Keratinocyte (primary cell): ENCODE data around the gene ZFP36L2. TPM values are rescaled to one million over a fixed set of nuclear protein-coding genes. Genes with fewer than 3 reads are reported as not detected.

Experiments
- DNase-seq: peaks from one replicate; pipeline ENCODE4 v3.0.0-alpha.2; 2011; ENCODE audit warnings: low read depth, missing footprints, low spot score
- FAIRE-seq: peaks from 2 replicates; lab custom pipeline; 2011; peaks lifted over from hg19 to GRCh38; lab: Jason Lieb, UNC
- H2AFZ ChIP-seq: 2 replicates; pipeline ENCODE4 v1.6.0; 2012; ENCODE audit warnings: low read length, control low read depth, inconsistent platforms; ENCODE audit not compliant: control insufficient read depth
- H3K27ac ChIP-seq: 2 replicates; pipeline ENCODE4 v1.5.1; 2011; ENCODE audit warnings: low read length; ENCODE audit not compliant: control insufficient read depth, insufficient read depth
- H3K27me3 ChIP-seq: 3 replicates; pipeline ENCODE4 v1.6.0; 2011; ENCODE audit warnings: low read length; ENCODE audit not compliant: control insufficient read depth, insufficient read depth; ENCODE audit errors: extremely low read depth
- H3K36me3 ChIP-seq, 2 experiments: 2 replicates in 1 of 2; 3 replicates in 1 of 2; pipeline ENCODE4 v1.5.1; 2011; ENCODE audit warnings: low read length in 2 of 2, mild to moderate bottlenecking in 1 of 2; ENCODE audit not compliant: control insufficient read depth in 2 of 2, insufficient read depth in 2 of 2; ENCODE audit errors: extremely low read depth in 1 of 2
- H3K4me1 ChIP-seq: 3 replicates; pipeline ENCODE4 v1.5.1; 2011; ENCODE audit warnings: low read length; ENCODE audit not compliant: control insufficient read depth, insufficient read depth; ENCODE audit errors: extremely low read depth
- H3K4me2 ChIP-seq: 3 replicates; pipeline ENCODE4 v1.6.0; 2011; ENCODE audit warnings: low read depth, low read length; ENCODE audit not compliant: control insufficient read depth, insufficient read depth; ENCODE audit errors: extremely low read depth
- H3K4me3 ChIP-seq, 3 experiments: fragments of 200-600 bp in 1 of 3; sonication (generic) in 1 of 3; 2 replicates in 2 of 3; 3 replicates in 1 of 3; pipeline ENCODE4 v1.5.1; 2011 to 2016; ENCODE audit warnings: low read length in 3 of 3, mild to moderate bottlenecking in 3 of 3, control low read depth in 2 of 3, inconsistent platforms in 1 of 3, low read depth in 1 of 3, mixed read lengths in 1 of 3, mixed run types in 1 of 3, moderate library complexity in 1 of 3; ENCODE audit not compliant: control insufficient read depth in 2 of 3, insufficient read depth in 2 of 3; ENCODE audit errors: extremely low read depth in 1 of 3
- H3K79me2 ChIP-seq: 2 replicates; pipeline ENCODE4 v1.6.0; 2012; ENCODE audit warnings: low read length; ENCODE audit not compliant: control insufficient read depth, insufficient read depth
- H3K9ac ChIP-seq: 3 replicates; pipeline ENCODE4 v1.6.0; 2011; ENCODE audit warnings: low read length; ENCODE audit not compliant: control insufficient read depth, insufficient read depth; ENCODE audit errors: extremely low read depth
- H3K9me1 ChIP-seq: 3 replicates; pipeline ENCODE4 v1.6.0; 2011; ENCODE audit warnings: low read length; ENCODE audit not compliant: control insufficient read depth, insufficient read depth; ENCODE audit errors: extremely low read depth
- H3K9me3 ChIP-seq: 2 replicates; pipeline ENCODE4 v1.5.1; 2012; ENCODE audit warnings: low read depth, low read length; ENCODE audit not compliant: control insufficient read depth
- H4K20me1 ChIP-seq: 3 replicates; pipeline ENCODE4 v1.6.0; 2011; ENCODE audit warnings: low read length; ENCODE audit not compliant: control insufficient read depth, insufficient read depth; ENCODE audit errors: extremely low read depth
- EZH2 ChIP-seq: IDR thresholded peaks from one replicate; pipeline ENCODE4 v1.6.1; 2012; ENCODE audit warnings: inconsistent platforms, mild to moderate bottlenecking, low read length, moderate library complexity
- dilution Hi-C: fragments of 300-500 bp; cut with MboI; formaldehyde crosslinking; loops from one replicate; pipeline ENCODE4 v1.7.0; 2020; ENCODE audit warnings: low sequenced_read_pairs; ENCODE audit not compliant: extremely low pct_ligation_motif_present
- polyA plus RNA-seq, 5 experiments: library from polyadenylated mRNA; depleted of rRNA in 3 of 5; stranded (reverse) in 3 of 5; stranded (forward) in 1 of 5; unstranded in 1 of 5; fragments of >200 nt; gene quantifications; 1 replicate in 1 of 5; 2 replicates in 3 of 5; 3 replicates in 1 of 5; pipeline versions ENCODE4 v1.2.1 to v1.2.3, GENCODE V29; 2011 to 2012; ENCODE audit warnings: missing spikeins in 2 of 5, low read depth in 1 of 5, low replicate concordance in 1 of 5
- TF ChIP-seq, protein P1 (sequence below), 3 experiments: IDR thresholded peaks in 1 of 3; conservative IDR thresholded peaks in 1 of 3; optimal IDR thresholded peaks in 1 of 3; 2 replicates in 2 of 3; 3 replicates in 1 of 3; pipeline versions ENCODE3 to v1.5.1; 2011; ENCODE audit warnings: low read length in 3 of 3, mild to moderate bottlenecking in 3 of 3, moderate library complexity in 2 of 3, control low read depth in 1 of 3, inconsistent platforms in 1 of 3; ENCODE audit not compliant: insufficient read depth in 2 of 3; ENCODE audit errors: extremely low read depth in 1 of 3

The ZFP36L2 gene
- polyA plus RNA-seq, 1 donor (not counting 4 experiments of a cell fraction or from before 2014, with no cell fraction given): 52.4 TPM

- no peaks in the 10 kb centered on the region for H3K27me3 ChIP-seq
- H3K9ac ChIP-seq: peak overlapping the region; percentile 10
- no peaks in the 10 kb centered on the region for H3K79me2 ChIP-seq
- peaks cover 41% of the 10 kb centered on the region for H3K4me1 ChIP-seq
- H4K20me1 ChIP-seq: no peaks in the 10 kb centered on the region
- no peak overlapping the region for H2AFZ ChIP-seq
- FAIRE-seq (no peak), DNase-seq (no peak)
- H3K4me3 ChIP-seq: no peak overlapping the region
- H3K36me3 ChIP-seq: no peaks in the 10 kb centered on the region
- H3K27ac ChIP-seq: peak overlapping the region; percentile 51
- H3K9me3 ChIP-seq: no peaks in the 10 kb centered on the region
- dilution Hi-C loops: no loop called here
- TF ChIP-seq EZH2: no peak
- TF ChIP-seq, protein P1, sequence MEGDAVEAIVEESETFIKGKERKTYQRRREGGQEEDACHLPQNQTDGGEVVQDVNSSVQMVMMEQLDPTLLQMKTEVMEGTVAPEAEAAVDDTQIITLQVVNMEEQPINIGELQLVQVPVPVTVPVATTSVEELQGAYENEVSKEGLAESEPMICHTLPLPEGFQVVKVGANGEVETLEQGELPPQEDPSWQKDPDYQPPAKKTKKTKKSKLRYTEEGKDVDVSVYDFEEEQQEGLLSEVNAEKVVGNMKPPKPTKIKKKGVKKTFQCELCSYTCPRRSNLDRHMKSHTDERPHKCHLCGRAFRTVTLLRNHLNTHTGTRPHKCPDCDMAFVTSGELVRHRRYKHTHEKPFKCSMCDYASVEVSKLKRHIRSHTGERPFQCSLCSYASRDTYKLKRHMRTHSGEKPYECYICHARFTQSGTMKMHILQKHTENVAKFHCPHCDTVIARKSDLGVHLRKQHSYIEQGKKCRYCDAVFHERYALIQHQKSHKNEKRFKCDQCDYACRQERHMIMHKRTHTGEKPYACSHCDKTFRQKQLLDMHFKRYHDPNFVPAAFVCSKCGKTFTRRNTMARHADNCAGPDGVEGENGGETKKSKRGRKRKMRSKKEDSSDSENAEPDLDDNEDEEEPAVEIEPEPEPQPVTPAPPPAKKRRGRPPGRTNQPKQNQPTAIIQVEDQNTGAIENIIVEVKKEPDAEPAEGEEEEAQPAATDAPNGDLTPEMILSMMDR (optimal IDR thresholded peaks at IDR 0.05 in 1 of 3, IDR thresholded peaks at IDR 0.05 in 1 of 3, conservative IDR thresholded peaks at IDR 0.05 in 1 of 3; ENCODE audit: extremely low read depth in 1 of 3, insufficient read depth in 2 of 3, low read length in 3 of 3): peak in 1 of 3 experiments; percentile 14
- H3K9me1 ChIP-seq: no peaks in the 10 kb centered on the region
- peak overlapping the region; percentile 13 for H3K4me2 ChIP-seq
Measured at GRCh38 chr2:43180897-43181296, 45.5 kb downstream of the ZFP36L2 start.

DNA sequence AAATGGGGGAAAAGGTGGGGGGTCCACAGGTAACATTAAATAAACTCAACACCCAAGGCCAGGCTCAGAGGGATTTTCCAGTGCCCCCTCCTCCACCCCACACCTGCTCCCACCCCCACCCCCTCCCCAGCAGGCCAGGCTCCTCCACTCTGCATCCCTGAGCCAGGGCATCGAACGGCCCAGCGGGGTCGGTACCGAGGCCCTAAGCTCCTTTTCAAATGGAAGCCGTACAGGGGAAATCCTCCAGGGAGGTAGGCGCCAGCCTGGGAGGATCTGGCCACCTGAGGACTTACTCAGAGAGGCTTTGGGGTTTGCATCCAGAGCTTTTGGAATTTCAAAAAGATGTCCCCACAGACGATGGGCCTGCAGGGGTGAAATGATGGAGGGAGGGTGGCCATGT is 46.5 kb downstream of the ZFP36L2 start:
- FAIRE-seq: no peak

More for the DNA sequence above, 46.5 kb downstream of the ZFP36L2 start:
- no peaks in the 10 kb centered on the region for H3K79me2 ChIP-seq
- no peaks in the 10 kb centered on the region for H3K9me3 ChIP-seq
- no peaks in the 10 kb centered on the region for H3K36me3 ChIP-seq
- no peak overlapping the region for H2AFZ ChIP-seq
- H3K9me1 ChIP-seq: no peaks in the 10 kb centered on the region
- H3K27me3 ChIP-seq: no peaks in the 10 kb centered on the region
- no peak for TF ChIP-seq EZH2
- TF ChIP-seq, protein P1 (optimal IDR thresholded peaks at IDR 0.05 in 1 of 3, IDR thresholded peaks at IDR 0.05 in 1 of 3, conservative IDR thresholded peaks at IDR 0.05 in 1 of 3; ENCODE audit: extremely low read depth in 1 of 3, insufficient read depth in 2 of 3, low read length in 3 of 3): no peak
- H3K4me3 ChIP-seq: no peak overlapping the region
- H3K4me1 ChIP-seq: peaks cover 38% of the 10 kb centered on the region
- H4K20me1 ChIP-seq: no peaks in the 10 kb centered on the region
- H3K4me2 ChIP-seq: no peak overlapping the region
- H3K27ac ChIP-seq: no peak overlapping the region
- DNase-seq: no peak
- dilution Hi-C loops: no loop called here
- peak overlapping the region; percentile 32 for H3K9ac ChIP-seq
